Measurements from ENCODE around the gene PEX5L. TPM values are rescaled to one million over a fixed set of nuclear protein-coding genes. Genes with fewer than 3 reads are reported as not detected.

The PEX5L gene
- total RNA-seq, 1 experiment from 2014 or later: not detected

DNA sequence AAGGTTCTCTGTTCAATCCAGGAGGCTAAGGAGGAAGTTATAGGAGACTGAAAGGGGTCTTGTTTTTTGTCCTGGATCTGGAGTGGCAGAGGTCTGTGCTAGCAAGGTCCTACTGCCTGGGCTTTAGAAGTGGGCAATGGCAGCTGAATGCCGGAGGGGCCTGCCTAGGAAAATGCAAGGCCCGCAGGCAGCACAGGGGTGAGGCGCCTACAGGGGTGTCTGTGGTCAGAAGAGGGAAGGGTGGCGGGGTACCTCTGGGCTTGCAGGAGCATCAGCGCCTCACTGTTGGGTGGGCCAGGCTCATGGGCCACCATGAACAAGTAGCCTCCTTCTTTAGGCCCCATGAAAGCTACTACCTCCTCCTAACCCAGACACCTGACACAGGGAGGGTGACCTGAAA lies 175.4 kb downstream of the PEX5L start:
- BruUV-seq (replicated peaks): no TSS peak
- intact Hi-C loops (cut with micrococcal nuclease): no loop called here
- TF ChIP-seq JUND (IDR thresholded peaks at IDR 0.05): no peak
- TF ChIP-seq SIN3A (IDR thresholded peaks at IDR 0.05; ENCODE audit: low read depth): no peak
- no peaks in the 10 kb centered on the region for H3K9me2 ChIP-seq (ENCODE audit: insufficient read depth)
- no peak overlapping the region for H2AFZ ChIP-seq (ENCODE audit: low read depth, low read length, poor library complexity, severe bottlenecking)
- no peaks in the 10 kb centered on the region for H3K79me2 ChIP-seq (ENCODE audit: insufficient read depth, low read length)
- H4K20me1 ChIP-seq (ENCODE audit: insufficient read depth): no peaks in the 10 kb centered on the region
- DNase-seq (ENCODE audit: low read depth, low spot score): no peak
- H3K9me3 ChIP-seq (ENCODE audit: control insufficient read depth in 1 of 2, insufficient read depth in 1 of 2, low read depth in 1 of 2, low read length in 2 of 2): no peaks in the 10 kb centered on the region
- no peak for ATAC-seq
- POLR2A ChIA-PET: no interaction called here
- CTCF ChIA-PET: no interaction called here
- H3K4me1 ChIP-seq (ENCODE audit: control insufficient read depth in 1 of 2, insufficient read depth in 2 of 2, low read length in 2 of 2): no peaks in the 10 kb centered on the region
- no peaks in the 10 kb centered on the region for H3K36me3 ChIP-seq (ENCODE audit: control insufficient read depth in 1 of 2, insufficient read depth in 2 of 2, low read length in 2 of 2)
- no peak overlapping the region for H3K4me2 ChIP-seq (ENCODE audit: low read length)
- no peak overlapping the region for H3K9ac ChIP-seq (ENCODE audit: low read length)
- RAD21 ChIA-PET (ENCODE audit: low non-redundant PET in 1 of 2, low total read pairs in 2 of 2, uncharacterized antibody in 2 of 2, unreplicated experiment in 2 of 2): no interaction called here
- no peak overlapping the region for H3K27ac ChIP-seq (ENCODE audit: low read depth, low read length)
- no peaks in the 10 kb centered on the region for H3K27me3 ChIP-seq (ENCODE audit: insufficient read depth, low read length)
- H3K4me3 ChIP-seq (replicated peaks in 1 of 2; ENCODE audit: low read depth in 1 of 2, low read length in 2 of 2): no peak overlapping the region

DNA sequence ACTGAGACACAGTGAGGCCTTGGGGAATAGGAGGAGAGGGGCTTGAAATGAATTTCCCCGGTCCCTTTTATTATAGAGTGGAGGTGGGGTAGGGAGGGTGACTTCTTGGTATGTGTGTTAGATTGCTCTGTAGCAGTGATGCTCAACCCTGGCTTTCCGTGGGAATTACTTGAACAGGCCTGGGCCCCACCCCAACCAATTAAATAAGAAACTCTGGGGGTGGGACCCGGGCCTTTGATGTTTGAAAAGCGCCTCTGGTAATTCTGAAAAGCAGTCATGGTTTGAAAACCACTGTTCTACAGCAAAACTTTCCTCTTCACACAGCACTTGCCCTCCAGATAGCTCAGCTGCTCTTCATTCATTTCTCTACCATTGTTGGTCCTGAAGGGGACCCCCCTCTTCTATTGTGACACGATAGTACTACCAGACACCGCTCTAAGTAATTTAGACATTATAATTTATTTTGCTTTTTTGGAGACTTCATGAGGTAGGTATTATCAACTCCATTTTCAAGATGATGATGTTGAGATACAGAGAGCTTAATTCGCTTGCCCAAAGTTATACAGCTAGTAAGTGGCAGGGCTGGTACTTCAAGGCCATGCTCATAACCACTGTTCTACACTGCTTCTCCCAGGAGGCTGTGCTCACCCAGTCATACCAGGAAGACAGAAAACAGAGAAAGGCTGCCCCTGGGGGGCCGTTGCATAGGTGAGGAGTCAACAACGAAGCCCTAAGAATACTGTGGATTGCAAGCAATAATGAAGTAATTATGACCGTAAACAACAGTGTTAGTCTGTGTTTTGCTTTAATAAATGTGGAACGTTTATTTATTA lies 176.2 kb downstream of the PEX5L start:
- ChIA-PET RAD21 (ENCODE audit: low non-redundant PET in 1 of 2, low total read pairs in 2 of 2, uncharacterized antibody in 2 of 2, unreplicated experiment in 2 of 2) (no interaction called here), POLR2A (no interaction called here), CTCF (no interaction called here)
- intact Hi-C loops (cut with micrococcal nuclease): no loop called here
- Histone ChIP-seq H3K4me1 (ENCODE audit: control insufficient read depth in 1 of 2, insufficient read depth in 2 of 2, low read length in 2 of 2) (no peaks in the 10 kb centered on the region), H3K36me3 (ENCODE audit: control insufficient read depth in 1 of 2, insufficient read depth in 2 of 2, low read length in 2 of 2) (no peaks in the 10 kb centered on the region), H3K27ac (ENCODE audit: low read depth, low read length) (no peak overlapping the region), H3K27me3 (ENCODE audit: insufficient read depth, low read length) (no peaks in the 10 kb centered on the region), H3K79me2 (ENCODE audit: insufficient read depth, low read length) (no peaks in the 10 kb centered on the region), H3K4me3 (replicated peaks in 1 of 2; ENCODE audit: low read depth in 1 of 2, low read length in 2 of 2) (no peak overlapping the region), H3K9me2 (ENCODE audit: insufficient read depth) (no peaks in the 10 kb centered on the region), H3K4me2 (ENCODE audit: low read length) (no peak overlapping the region), H3K9me3 (ENCODE audit: control insufficient read depth in 1 of 2, insufficient read depth in 1 of 2, low read depth in 1 of 2, low read length in 2 of 2) (no peaks in the 10 kb centered on the region), H3K9ac (ENCODE audit: low read length) (no peak overlapping the region), H2AFZ (ENCODE audit: low read depth, low read length, poor library complexity, severe bottlenecking) (no peak overlapping the region), H4K20me1 (ENCODE audit: insufficient read depth) (no peaks in the 10 kb centered on the region)
- no peak for TF ChIP-seq ATF3 (IDR thresholded peaks at IDR 0.05)
- TF ChIP-seq, protein P1, sequence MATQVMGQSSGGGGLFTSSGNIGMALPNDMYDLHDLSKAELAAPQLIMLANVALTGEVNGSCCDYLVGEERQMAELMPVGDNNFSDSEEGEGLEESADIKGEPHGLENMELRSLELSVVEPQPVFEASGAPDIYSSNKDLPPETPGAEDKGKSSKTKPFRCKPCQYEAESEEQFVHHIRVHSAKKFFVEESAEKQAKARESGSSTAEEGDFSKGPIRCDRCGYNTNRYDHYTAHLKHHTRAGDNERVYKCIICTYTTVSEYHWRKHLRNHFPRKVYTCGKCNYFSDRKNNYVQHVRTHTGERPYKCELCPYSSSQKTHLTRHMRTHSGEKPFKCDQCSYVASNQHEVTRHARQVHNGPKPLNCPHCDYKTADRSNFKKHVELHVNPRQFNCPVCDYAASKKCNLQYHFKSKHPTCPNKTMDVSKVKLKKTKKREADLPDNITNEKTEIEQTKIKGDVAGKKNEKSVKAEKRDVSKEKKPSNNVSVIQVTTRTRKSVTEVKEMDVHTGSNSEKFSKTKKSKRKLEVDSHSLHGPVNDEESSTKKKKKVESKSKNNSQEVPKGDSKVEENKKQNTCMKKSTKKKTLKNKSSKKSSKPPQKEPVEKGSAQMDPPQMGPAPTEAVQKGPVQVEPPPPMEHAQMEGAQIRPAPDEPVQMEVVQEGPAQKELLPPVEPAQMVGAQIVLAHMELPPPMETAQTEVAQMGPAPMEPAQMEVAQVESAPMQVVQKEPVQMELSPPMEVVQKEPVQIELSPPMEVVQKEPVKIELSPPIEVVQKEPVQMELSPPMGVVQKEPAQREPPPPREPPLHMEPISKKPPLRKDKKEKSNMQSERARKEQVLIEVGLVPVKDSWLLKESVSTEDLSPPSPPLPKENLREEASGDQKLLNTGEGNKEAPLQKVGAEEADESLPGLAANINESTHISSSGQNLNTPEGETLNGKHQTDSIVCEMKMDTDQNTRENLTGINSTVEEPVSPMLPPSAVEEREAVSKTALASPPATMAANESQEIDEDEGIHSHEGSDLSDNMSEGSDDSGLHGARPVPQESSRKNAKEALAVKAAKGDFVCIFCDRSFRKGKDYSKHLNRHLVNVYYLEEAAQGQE (IDR thresholded peaks at IDR 0.05; ENCODE audit: low read depth): no peak
- no peak for TF ChIP-seq JUND (IDR thresholded peaks at IDR 0.05)
- no peak for TF ChIP-seq CEBPB (IDR thresholded peaks at IDR 0.05; ENCODE audit: low read depth)
- no peak for TF ChIP-seq SRF (IDR thresholded peaks at IDR 0.05; ENCODE audit: low read depth)
- TF ChIP-seq, protein P2, sequence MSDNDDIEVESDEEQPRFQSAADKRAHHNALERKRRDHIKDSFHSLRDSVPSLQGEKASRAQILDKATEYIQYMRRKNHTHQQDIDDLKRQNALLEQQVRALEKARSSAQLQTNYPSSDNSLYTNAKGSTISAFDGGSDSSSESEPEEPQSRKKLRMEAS (IDR thresholded peaks at IDR 0.05): no peak
- no peak for TF ChIP-seq CTCF (IDR thresholded peaks at IDR 0.05 in 2 of 3, conservative IDR thresholded peaks at IDR 0.05 in 1 of 3; ENCODE audit: borderline replicate concordance in 1 of 3, insufficient read depth in 1 of 3, low read depth in 2 of 3, low read length in 2 of 3)
- TF ChIP-seq CBX3 (IDR thresholded peaks at IDR 0.05; ENCODE audit: low read depth): no peak
- TF ChIP-seq EZH2phosphoT487 (IDR thresholded peaks at IDR 0.05; ENCODE audit: borderline replicate concordance): no peak
- TF ChIP-seq TCF7L2 (IDR thresholded peaks at IDR 0.05; ENCODE audit: borderline replicate concordance, extremely low read depth, insufficient read depth, insufficient read length): no peak
- no peak for TF ChIP-seq FOSL1 (IDR thresholded peaks at IDR 0.05; ENCODE audit: low read depth)
- no peak for ATAC-seq
- BruUV-seq (replicated peaks): no TSS peak
- no peak for DNase-seq (ENCODE audit: low read depth, low spot score)

All from HCT116 (cell line).